GM19240 (cell line): ENCODE data around the gene COL4A2.

Source experiments
- DNase-seq: peaks from one replicate; pipeline ENCODE4 v3.0.0; 2011; ENCODE audit warnings: low spot score; ENCODE audit not compliant: insufficient read length

Gene COL4A2

DNA sequence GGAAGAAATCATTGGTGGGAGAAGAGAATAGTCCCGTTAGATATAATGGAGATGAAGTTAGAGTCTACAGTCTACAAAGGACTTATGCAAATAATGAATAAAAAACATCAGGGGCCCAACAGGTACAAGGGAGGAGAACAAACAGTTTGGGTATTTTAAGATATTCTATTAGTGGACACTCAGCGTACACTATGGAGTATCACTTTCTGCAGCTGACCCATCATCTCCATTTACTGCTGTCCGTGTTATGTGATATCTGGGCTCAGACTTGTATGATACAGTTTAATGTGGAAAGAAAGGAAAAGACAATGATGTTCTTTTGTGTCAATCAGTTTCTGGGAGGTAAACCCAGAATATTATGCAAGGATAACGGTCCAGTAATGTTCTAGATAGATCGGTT lies 128.2 kb downstream of the COL4A2 start:
- DNase-seq, result no peak

GRCh38 chr13:110436276-110436675 lies 129.2 kb downstream of the COL4A2 start:
- no peak for DNase-seq

DNA sequence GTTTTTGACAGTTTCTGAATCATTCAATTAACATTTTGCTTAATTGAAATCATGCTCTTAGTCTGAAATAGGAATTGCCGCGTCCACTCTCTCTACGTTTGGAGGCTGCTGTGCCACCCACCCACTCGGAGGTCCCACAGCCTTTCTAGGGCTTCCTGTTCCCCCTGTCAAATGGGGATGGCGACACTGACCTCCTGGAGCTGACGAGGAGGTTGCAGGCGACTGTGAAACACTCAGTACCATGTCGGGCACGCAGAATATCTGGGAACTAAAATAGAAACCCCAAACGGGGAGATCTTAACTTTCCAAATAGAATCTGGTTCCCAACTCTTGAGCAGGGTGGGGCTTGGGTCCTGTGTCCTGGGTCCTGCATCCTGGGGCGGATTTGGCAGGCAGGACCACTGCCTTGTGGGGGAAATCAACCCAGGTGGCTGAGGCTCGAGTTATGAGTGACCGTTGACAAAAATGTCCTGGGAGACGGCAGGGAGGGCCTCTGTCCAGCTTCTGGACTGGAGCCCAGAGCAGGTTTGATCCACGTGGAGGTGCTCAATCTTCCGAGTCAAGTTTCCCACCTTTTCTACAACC lies 129.8 kb downstream of the COL4A2 start:
- DNase-seq, result no peak

DNA sequence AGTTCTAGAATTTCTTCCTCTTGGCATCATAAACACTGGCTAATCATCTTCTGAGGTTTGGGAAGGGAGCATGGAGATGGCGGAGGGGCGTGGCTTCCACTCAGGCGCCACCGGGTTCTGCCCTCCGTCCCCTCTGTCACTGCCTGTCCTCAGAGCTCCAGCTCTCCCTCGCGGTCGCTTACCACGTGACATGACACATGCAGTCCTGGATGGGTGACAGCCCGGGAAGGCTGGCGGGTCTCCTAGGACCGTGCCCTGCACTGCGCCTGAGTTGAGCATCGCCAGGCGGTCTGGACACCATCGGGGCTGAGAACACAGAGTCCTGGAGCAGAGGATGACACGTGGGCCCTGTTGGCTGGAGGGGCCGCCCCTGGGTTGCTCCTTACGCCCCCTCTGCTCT lies 131.1 kb downstream of the COL4A2 start:
- DNase-seq, result no peak

GRCh38 chr13:110438776-110439175 lies 131.7 kb downstream of the COL4A2 start:
- DNase-seq, result no peak

GRCh38 chr13:110440946-110441731 lies 134.1 kb downstream of the COL4A2 start:
- no peak for DNase-seq

GRCh38 chr13:110442930-110443621 lies 136.0 kb downstream of the COL4A2 start:
- no peak for DNase-seq

DNA sequence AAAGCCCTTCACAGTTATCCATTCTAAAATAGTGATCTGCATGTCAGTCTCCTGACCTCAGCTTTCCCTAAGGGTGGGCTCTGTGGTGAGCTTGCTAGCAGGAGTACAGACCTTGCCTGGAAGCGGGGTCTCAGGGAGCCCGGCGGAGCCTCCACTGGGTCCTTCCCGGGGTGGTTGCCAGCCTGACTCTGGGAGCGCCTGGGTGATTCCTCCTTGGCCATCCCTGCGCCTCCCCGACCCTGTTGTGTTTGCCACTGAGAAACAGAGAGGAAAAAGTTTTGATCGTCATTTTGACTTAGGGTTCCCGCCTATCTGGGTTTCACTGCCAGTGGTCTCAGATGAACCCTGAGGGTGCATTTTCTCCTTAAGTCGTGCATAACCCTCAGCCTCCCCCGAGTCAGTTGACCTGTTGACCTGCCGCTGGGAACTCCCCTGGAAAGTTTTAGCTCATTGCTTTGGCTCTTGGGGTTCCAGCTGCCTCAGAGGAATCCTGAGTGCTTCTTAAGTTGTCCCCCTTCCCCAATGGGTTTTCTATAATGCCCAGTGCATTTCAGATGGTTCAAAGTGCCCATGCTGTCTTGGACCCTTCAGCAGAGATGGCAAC lies 136.6 kb downstream of the COL4A2 start:
- DNase-seq, result no peak

DNA sequence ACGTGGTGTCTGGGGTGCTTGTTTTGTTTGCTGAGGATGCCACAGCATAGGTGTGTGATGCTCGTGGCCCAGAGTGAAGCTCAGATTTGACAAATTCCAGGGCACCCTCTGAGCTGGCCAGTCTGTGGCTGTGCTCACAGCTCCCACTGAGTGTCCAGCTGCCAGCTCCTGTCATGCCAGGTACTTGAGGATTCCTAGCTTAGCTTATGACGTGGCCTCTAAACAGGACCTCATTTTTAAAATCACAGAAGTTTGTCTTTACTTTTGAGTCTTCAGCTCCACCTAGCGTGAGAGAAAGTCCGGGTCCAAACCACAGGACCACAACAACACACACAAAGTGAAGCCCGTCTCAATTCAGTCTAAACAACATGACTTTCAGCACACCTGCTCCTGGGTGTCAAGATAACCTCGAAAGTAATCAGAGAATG lies 137.2 kb downstream of the COL4A2 start:
- no peak for DNase-seq

- no peak for DNase-seq
Observed at GRCh38 chr13:110445183-110445582, 138.1 kb downstream of the COL4A2 start.

- no peak for DNase-seq
Observed at GRCh38 chr13:110445722-110446574, 138.9 kb downstream of the COL4A2 start.

DNA sequence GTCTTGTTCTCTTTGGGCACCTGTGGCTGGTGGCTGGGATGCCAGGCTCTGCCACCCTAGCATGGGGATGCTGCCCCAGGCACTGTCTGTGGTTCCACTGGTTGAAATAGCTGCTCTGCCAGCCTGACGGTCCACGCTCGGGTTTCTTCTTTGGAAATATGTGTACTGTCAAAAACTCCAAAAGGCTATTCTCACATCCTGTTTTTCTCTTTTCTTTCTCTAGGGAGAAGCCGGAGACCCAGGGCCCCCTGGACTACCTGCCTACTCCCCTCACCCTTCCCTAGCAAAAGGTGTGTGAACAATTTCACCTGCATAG lies 139.4 kb downstream of the COL4A2 start:
- DNase-seq, result no peak

DNA sequence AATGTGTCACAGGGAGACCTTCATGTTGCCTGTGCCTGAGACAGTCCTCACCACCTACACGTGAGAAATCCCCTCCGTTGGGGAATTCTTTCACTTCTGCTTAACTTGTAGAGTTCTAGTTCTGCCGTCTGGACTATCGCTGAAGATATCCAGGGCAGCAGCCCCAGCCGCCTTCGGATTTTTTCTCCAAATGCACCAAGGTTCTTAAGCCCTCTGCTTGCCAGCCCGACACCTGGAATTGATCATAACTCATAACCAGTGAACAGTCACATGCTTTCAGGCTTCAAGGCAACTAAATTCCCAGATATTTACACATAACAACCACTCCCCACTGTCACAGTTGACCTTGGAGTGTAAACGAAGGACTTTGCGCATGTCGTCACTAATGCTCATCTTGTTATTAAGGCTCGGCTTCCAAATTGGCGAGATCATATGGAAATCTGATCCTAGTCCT lies 140.0 kb downstream of the COL4A2 start:
- DNase-seq, result no peak

GRCh38 chr13:110447801-110448200 lies 140.7 kb downstream of the COL4A2 start:
- no peak for DNase-seq

- DNase-seq, result no peak
Observed at GRCh38 chr13:110448230-110448629, 141.1 kb downstream of the COL4A2 start.

DNA sequence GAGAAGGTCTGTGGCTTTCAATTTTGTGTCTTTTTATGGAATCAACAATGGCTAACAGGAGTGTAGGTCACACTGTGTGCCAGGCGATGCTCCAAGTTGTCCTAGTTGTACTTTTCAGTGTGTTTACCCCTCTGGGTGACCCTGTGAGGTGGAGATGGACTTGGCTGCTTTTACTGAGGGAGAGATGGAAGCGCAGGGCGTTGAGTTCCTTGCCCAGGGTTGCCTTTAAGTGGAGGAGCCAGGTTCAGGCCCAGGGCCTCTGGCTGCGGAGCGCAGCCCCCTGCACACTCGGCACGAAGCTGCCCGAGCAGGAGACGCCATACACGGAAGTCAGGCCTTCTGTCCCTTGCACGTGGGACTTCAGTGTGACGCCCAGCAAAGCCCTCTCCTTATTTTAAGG lies 141.6 kb downstream of the COL4A2 start:
- no peak for DNase-seq

GRCh38 chr13:110449219-110450015 lies 142.3 kb downstream of the COL4A2 start:
- no peak for DNase-seq

DNA sequence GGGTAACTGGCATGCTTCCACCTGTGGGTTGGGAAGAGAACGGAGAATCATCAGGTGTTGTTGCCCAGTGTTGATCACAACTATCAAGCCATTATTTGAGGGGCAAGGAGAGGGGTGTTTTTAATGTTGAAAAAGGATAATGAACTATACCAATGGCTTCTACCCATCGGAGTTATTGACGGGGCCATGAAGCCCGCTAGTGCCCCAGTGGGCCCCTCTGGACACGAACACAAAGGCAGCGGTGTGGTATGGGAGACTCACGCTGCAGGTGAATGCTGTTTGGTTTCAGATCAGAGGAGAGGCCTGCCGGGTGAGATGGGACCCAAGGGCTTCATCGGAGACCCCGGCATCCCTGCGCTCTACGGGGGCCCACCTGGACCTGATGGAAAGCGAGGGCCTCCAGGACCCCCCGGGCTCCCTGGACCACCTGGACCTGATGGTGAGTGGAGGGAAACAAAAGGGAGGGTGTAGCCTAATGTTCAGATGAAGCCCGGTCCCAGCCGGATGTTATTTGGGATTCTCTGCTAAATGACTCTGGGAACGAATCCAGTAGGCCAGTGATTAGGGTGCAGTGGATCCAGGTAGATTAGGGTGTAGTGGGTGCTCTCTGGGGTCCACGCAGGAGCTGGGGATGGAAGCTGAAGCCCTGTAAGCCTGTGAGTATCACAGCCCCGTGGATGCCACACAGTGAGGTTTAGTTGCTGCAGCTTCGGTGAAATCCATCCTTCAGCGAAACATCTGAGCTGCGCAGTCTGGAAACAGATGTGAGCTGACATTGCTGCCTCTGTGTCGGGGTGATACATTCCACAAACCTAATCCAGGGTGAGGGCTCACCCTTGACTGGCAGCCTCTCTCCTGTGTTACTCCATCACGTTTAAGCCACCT lies 143.2 kb downstream of the COL4A2 start:
- no peak for DNase-seq

DNA sequence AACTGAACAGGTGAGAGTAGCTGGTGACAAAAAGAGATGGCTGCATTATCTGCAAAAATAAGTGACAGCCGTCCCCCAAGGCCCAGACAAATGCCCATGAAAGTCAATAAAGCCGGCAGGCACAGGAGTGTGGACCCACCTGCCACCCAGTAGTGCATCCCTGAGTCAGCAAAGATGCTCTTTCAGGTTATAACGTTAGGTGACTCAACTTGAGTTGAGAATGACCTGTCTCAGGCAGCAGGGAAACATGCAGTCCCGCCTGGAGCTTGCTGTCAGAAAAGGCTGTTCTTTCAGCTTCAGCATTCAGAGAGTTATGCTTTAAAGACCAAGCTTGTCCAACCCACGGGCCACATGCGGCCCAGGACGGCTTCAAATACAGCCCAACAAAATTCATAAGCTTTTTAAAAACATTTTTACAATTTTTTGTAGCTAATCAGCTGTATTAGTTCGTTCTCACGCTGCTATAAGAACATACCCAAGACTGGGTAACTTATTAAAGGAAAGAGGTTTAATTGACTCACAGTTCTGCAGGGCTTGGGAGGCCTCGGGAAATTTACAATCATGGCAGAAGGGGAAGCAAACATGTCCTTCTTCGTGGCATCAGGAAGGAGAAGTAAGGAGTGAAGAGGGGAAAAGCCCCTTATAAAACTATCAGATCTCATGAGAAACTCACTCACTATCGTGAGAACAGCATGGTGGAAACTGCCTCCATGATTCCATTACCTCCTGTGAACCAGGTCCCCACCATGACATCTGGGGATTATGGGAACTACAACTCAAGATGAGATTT lies 144.1 kb downstream of the COL4A2 start:
- DNase-seq, result no peak
